CD4-positive, alpha-beta T cell treated with Interleukin-6 at 100 ng/mL for 8 hours (primary cell): ENCODE measurements around the gene JAML.

Experiments
- DNase-seq: peaks from one replicate; pipeline ENCODE4 v3.0.0-alpha.2; 2020; ENCODE audit warnings: mixed read lengths, low spot score

The JAML gene

GRCh38 chr11:118167906-118168305 is 56.9 kb downstream of the JAML start:
- no peak for DNase-seq

GRCh38 chr11:118167253-118167652 is 57.6 kb downstream of the JAML start:
- no peak for DNase-seq

- DNase-seq, result no peak
These were observed 58.2 kb downstream of the JAML start for GRCh38 chr11:118166641-118167040.

GRCh38 chr11:118164885-118165284 is 59.9 kb downstream of the JAML start:
- no peak for DNase-seq

GRCh38 chr11:118163494-118163893 is 61.3 kb downstream of the JAML start:
- DNase-seq, result no peak

- DNase-seq, result no peak
These were observed 62.0 kb downstream of the JAML start for GRCh38 chr11:118162846-118163245.

GRCh38 chr11:118161786-118162185 is 63.0 kb downstream of the JAML start:
- no peak for DNase-seq

GRCh38 chr11:118157186-118157895 is 67.5 kb downstream of the JAML start:
- no peak for DNase-seq

GRCh38 chr11:118156531-118157185 is 68.2 kb downstream of the JAML start:
- DNase-seq, result no peak

- no peak for DNase-seq
These were observed 68.9 kb downstream of the JAML start for GRCh38 chr11:118155776-118156530.

GRCh38 chr11:118154641-118155040 is 70.2 kb downstream of the JAML start:
- no peak for DNase-seq

- DNase-seq, result no peak
These were observed 70.8 kb downstream of the JAML start for GRCh38 chr11:118153976-118154375.

- DNase-seq, result no peak
These were observed 71.3 kb downstream of the JAML start for GRCh38 chr11:118153516-118153915.

GRCh38 chr11:118152552-118153471 is 72.0 kb downstream of the JAML start, which contains the start of gene SCN4B:
Gene SCN4B (minus strand): TSS chr11:118152823. CDS start chr11:118152673, 150 bp downstream.
- DNase-seq, result no peak

- no peak for DNase-seq
These were observed 72.7 kb downstream of the JAML start for GRCh38 chr11:118152020-118152551.

GRCh38 chr11:118151431-118151830 is 73.4 kb downstream of the JAML start:
- DNase-seq, result no peak

- DNase-seq, result no peak
These were observed 75.3 kb downstream of the JAML start for GRCh38 chr11:118149493-118149892.

- no peak for DNase-seq
These were observed 76.0 kb downstream of the JAML start for GRCh38 chr11:118148856-118149255.

- DNase-seq, result no peak
These were observed 76.6 kb downstream of the JAML start for GRCh38 chr11:118148240-118148639.

GRCh38 chr11:118147502-118147901 is 77.3 kb downstream of the JAML start:
- no peak for DNase-seq

GRCh38 chr11:118146554-118146953 is 78.3 kb downstream of the JAML start:
- DNase-seq, result no peak
